CD14-positive monocyte (primary cell): ENCODE data around the gene KCNJ1. TPM values are rescaled to one million over a fixed set of nuclear protein-coding genes. Genes with fewer than 3 reads are reported as not detected.

Source experiments
- DNase-seq, 3 donors: peaks; one replicate each; pipeline ENCODE4 v3.0.0-alpha.2; 2011 to 2022
- H2AFZ ChIP-seq: 2 replicates; pipeline ENCODE4 v1.6.0; 2012; ENCODE audit warnings: mild to moderate bottlenecking, low read depth, low read length, inconsistent platforms; ENCODE audit not compliant: insufficient read depth, poor library complexity, severe bottlenecking
- H3K27ac ChIP-seq, 2 donors: 1 replicate in 1 of 2; 2 replicates in 1 of 2; pipeline ENCODE4 v1.5.1; 2012 to 2013; ENCODE audit warnings: low read length in 2 of 2, control low read depth in 1 of 2, inconsistent platforms in 1 of 2, low read depth in 1 of 2, mild to moderate bottlenecking in 1 of 2
- H3K27me3 ChIP-seq, 2 donors: one replicate each; pipeline versions ENCODE4 v1.6.0 to v1.6.1; 2011 to 2013; ENCODE audit warnings: low read length in 2 of 2; ENCODE audit not compliant: control insufficient read depth in 2 of 2, insufficient read depth in 2 of 2
- H3K36me3 ChIP-seq, 2 donors: replicated peaks in 1 of 2; 1 replicate in 1 of 2; 2 replicates in 1 of 2; pipeline versions ENCODE4 v1.5.1 to v1.6.1; 2012 to 2013; ENCODE audit warnings: low read length in 2 of 2, control low read depth in 1 of 2, inconsistent platforms in 1 of 2, mild to moderate bottlenecking in 1 of 2; ENCODE audit not compliant: insufficient read depth in 2 of 2, control insufficient read depth in 1 of 2
- H3K4me1 ChIP-seq, 2 donors: 1 replicate in 1 of 2; 2 replicates in 1 of 2; pipeline versions ENCODE4 v1.5.1 to v1.6.1; 2012 to 2013; ENCODE audit warnings: low read length in 2 of 2, control low read depth in 1 of 2, inconsistent platforms in 1 of 2, mild to moderate bottlenecking in 1 of 2, moderate library complexity in 1 of 2; ENCODE audit not compliant: insufficient read depth in 2 of 2, control insufficient read depth in 1 of 2
- H3K4me2 ChIP-seq: replicated peaks from 2 replicates; pipeline ENCODE3; 2012; ENCODE audit warnings: low read length, moderate library complexity, mild to moderate bottlenecking; ENCODE audit not compliant: poor library complexity, severe bottlenecking; ENCODE audit errors: extremely low read depth
- H3K4me3 ChIP-seq, 3 experiments: fragments of 200-600 bp in 1 of 3; sonication (generic) in 1 of 3; replicated peaks in 1 of 3; 1 replicate in 2 of 3; 2 replicates in 1 of 3; pipeline ENCODE4 v1.5.1; 2011 to 2013; ENCODE audit warnings: low read length in 3 of 3, mild to moderate bottlenecking in 3 of 3, control low read depth in 2 of 3, low read depth in 2 of 3, inconsistent platforms in 1 of 3, moderate library complexity in 1 of 3
- H3K79me2 ChIP-seq: 2 replicates; pipeline ENCODE4 v1.6.0; 2012; ENCODE audit warnings: mild to moderate bottlenecking, control low read depth, inconsistent platforms, low read length, moderate library complexity; ENCODE audit not compliant: insufficient read depth
- H3K9ac ChIP-seq: 2 replicates; pipeline ENCODE4 v1.6.0; 2017; ENCODE audit warnings: low read length, mild to moderate bottlenecking; ENCODE audit not compliant: insufficient read depth, poor library complexity, severe bottlenecking
- H3K9me3 ChIP-seq, 2 donors: replicated peaks in 1 of 2; 1 replicate in 1 of 2; 2 replicates in 1 of 2; pipeline versions ENCODE4 v1.5.1 to v1.6.1; 2012 to 2013; ENCODE audit warnings: low read length in 2 of 2, control low read depth in 1 of 2; ENCODE audit not compliant: control insufficient read depth in 1 of 2, insufficient read depth in 1 of 2
- H4K20me1 ChIP-seq: 2 replicates; pipeline ENCODE4 v1.6.0; 2012; ENCODE audit warnings: mild to moderate bottlenecking, low read length, control low read depth, moderate library complexity; ENCODE audit not compliant: insufficient read depth
- H3K27ac Mint-ChIP-seq, 7 donors: one replicate each; pipeline ENCODE4 v1.8.0; 2020; ENCODE audit warnings: mild to moderate bottlenecking in 7 of 7, mixed read lengths in 7 of 7, moderate library complexity in 6 of 7, inconsistent platforms in 2 of 7
- H3K27me3 Mint-ChIP-seq, 3 donors: one replicate each; pipeline ENCODE4 v1.8.0; 2021 to 2022; ENCODE audit warnings: low read depth in 3 of 3, mild to moderate bottlenecking in 3 of 3, mixed read lengths in 3 of 3, moderate library complexity in 3 of 3, inconsistent platforms in 1 of 3
- H3K36me3 Mint-ChIP-seq, 2 donors: one replicate each; pipeline ENCODE4 v1.8.0; 2020; ENCODE audit warnings: mixed read lengths in 2 of 2, inconsistent platforms in 1 of 2, mild to moderate bottlenecking in 1 of 2
- H3K4me1 Mint-ChIP-seq: one replicate; pipeline ENCODE4 v1.8.0; 2020; ENCODE audit warnings: mild to moderate bottlenecking, mixed read lengths
- H3K4me3 Mint-ChIP-seq, 2 donors: one replicate each; pipeline ENCODE4 v1.8.0; 2020; ENCODE audit warnings: mild to moderate bottlenecking in 2 of 2, mixed read lengths in 2 of 2, moderate library complexity in 1 of 2
- H3K9me3 Mint-ChIP-seq, 7 donors: one replicate each; pipeline ENCODE4 v1.8.0; 2020 to 2022; ENCODE audit warnings: mixed read lengths in 7 of 7, mild to moderate bottlenecking in 6 of 7, moderate library complexity in 6 of 7, inconsistent platforms in 2 of 7
- CTCF ChIP-seq: fragments of 200-600 bp; IDR thresholded peaks from one replicate; pipeline ENCODE4 v1.8.0; 2022; ENCODE audit warnings: antibody characterized with exemption, mild to moderate bottlenecking
- WGBS: methylation state at CpG from one replicate; pipeline ENCODE4 v1.1.5; 2013; ENCODE audit warnings: missing lambda C conversion rate; ENCODE audit not compliant: insufficient coverage; 5-methylcytosine and 5-hydroxymethylcytosine counted together
- intact Hi-C, 2 donors: fragments of 100-400 bp; cut with micrococcal nuclease; formaldehyde crosslinking; loops; one replicate each; pipeline versions ENCODE4 v1.15.0 to v1.15.1; 2023
- polyA plus RNA-seq, 3 donors: library from polyadenylated mRNA; depleted of rRNA in 1 of 3; unstranded in 2 of 3; stranded (reverse) in 1 of 3; fragments of 300-500 nt in 2 of 3; fragments of >200 nt in 1 of 3; fragmentation: Illumina TruSeq in 2 of 3; gene quantifications; 1 replicate in 2 of 3; 2 replicates in 1 of 3; pipeline ENCODE4 v1.2.3, GENCODE V29; 2012 to 2021

KCNJ1 gene
- polyA plus RNA-seq, 3 donors: 0.12 to 0.47 TPM; not detected in 1

GRCh38 chr11:128824191-128825049, 42.7 kb downstream of the KCNJ1 start:
- H3K4me1 ChIP-seq: no peaks in the 10 kb centered on the region
- no peak overlapping the region for H3K4me2 ChIP-seq
- no peak overlapping the region for H3K27ac Mint-ChIP-seq
- H4K20me1 ChIP-seq: peaks cover 39% of the 10 kb centered on the region
- peaks cover 36 to 41% of the 10 kb centered on the region in 2 donors for H3K36me3 Mint-ChIP-seq
- peaks cover 0 to 4% of the 10 kb centered on the region in 2 donors for H3K27me3 ChIP-seq
- H3K4me3 Mint-ChIP-seq: no peak overlapping the region
- WGBS: 45% methylated on average over 37 of the region's 68 CpGs
- TF ChIP-seq CTCF: no peak
- no peaks in the 10 kb centered on the region for H3K79me2 ChIP-seq
- H3K4me3 ChIP-seq: no peak overlapping the region
- H3K27ac ChIP-seq: no peak overlapping the region
- intact Hi-C loops: no loop called here
- H3K9ac ChIP-seq: no peak overlapping the region
- DNase-seq: no peak
- H3K27me3 Mint-ChIP-seq: peaks cover 10 to 15% (median 15%) of the 10 kb centered on the region in 3 donors
- peaks cover 0 to 11% (median 7%) of the 10 kb centered on the region in 7 donors for H3K9me3 Mint-ChIP-seq
- H3K36me3 ChIP-seq: peaks cover 0 to 22% of the 10 kb centered on the region in 2 donors
- no peak overlapping the region for H2AFZ ChIP-seq
- peaks cover 24% of the 10 kb centered on the region for H3K4me1 Mint-ChIP-seq
- no peaks in the 10 kb centered on the region for H3K9me3 ChIP-seq

GRCh38 chr11:128823753-128824152, 43.3 kb downstream of the KCNJ1 start:
- H3K9me3 ChIP-seq: no peaks in the 10 kb centered on the region
- H3K79me2 ChIP-seq: no peaks in the 10 kb centered on the region
- no peak for TF ChIP-seq CTCF
- Mint-ChIP-seq H3K27me3 (peaks cover 10 to 17% (median 15%) of the 10 kb centered on the region in 3 donors), H3K4me1 (peaks cover 24% of the 10 kb centered on the region), H3K36me3 (peaks cover 42 to 47% of the 10 kb centered on the region in 2 donors), H3K4me3 (peak overlapping the region in 1 of 2 donors; percentile 36), H3K9me3 (peaks cover 0 to 11% (median 7%) of the 10 kb centered on the region in 7 donors), H3K27ac (peak overlapping the region in 2 of 7 donors; percentile 21 to 68)
- no peak for DNase-seq
- no peak overlapping the region for H3K27ac ChIP-seq
- H2AFZ ChIP-seq: no peak overlapping the region
- no peak overlapping the region for H3K9ac ChIP-seq
- H3K27me3 ChIP-seq: peaks cover 0 to 4% of the 10 kb centered on the region in 2 donors
- peaks cover 4 to 28% of the 10 kb centered on the region in 2 donors for H3K36me3 ChIP-seq
- no CpG with 5 or more reads among the region's 11 CpGs for WGBS
- no peak overlapping the region for H3K4me3 ChIP-seq
- H4K20me1 ChIP-seq: peaks cover 46% of the 10 kb centered on the region
- intact Hi-C loops: no loop called here
- H3K4me1 ChIP-seq: no peaks in the 10 kb centered on the region
- no peak overlapping the region for H3K4me2 ChIP-seq
